IMR-90 (cell line): ENCODE data around the gene UGT1A4.

ENCODE experiments used
- CEBPB ChIP-seq: IDR thresholded peaks from 2 replicates; pipeline ENCODE4 v1.6.1; 2012; ENCODE audit warnings: low read depth, low read length, improper control_type of control experiment
- MAFK ChIP-seq: IDR thresholded peaks from 2 replicates; pipeline ENCODE4 v1.6.1; 2012; ENCODE audit warnings: low read depth, low read length, improper control_type of control experiment
- MXI1 ChIP-seq: IDR thresholded peaks from 2 replicates; pipeline ENCODE4 v1.6.1; 2012; ENCODE audit warnings: low read depth, mild to moderate bottlenecking, low read length, moderate library complexity, borderline replicate concordance
- POLR2A ChIP-seq: IDR thresholded peaks from 2 replicates; pipeline ENCODE4 v1.6.1; 2012; ENCODE audit warnings: mild to moderate bottlenecking, low read depth, low read length
- RAD21 ChIP-seq: IDR thresholded peaks from 2 replicates; pipeline ENCODE4 v1.6.1; 2012; ENCODE audit warnings: low read length, improper control_type of control experiment
- RFX5 ChIP-seq: IDR thresholded peaks from 2 replicates; pipeline ENCODE4 v1.8.0; 2012; ENCODE audit warnings: low read depth, mild to moderate bottlenecking, low read length, moderate library complexity
- SMC3 ChIP-seq: fragments of 150-350 bp; IDR thresholded peaks from 2 replicates; pipeline ENCODE4 v1.6.1; 2016; ENCODE audit warnings: low read depth, mild to moderate bottlenecking, antibody characterized with exemption, low read length, moderate library complexity
- TF ChIP-seq, protein P1 (sequence below): conservative IDR thresholded peaks from 2 replicates; pipeline ENCODE4 v1.5.1; 2012; ENCODE audit warnings: mild to moderate bottlenecking, low read depth, low read length, improper control_type of control experiment
- TF ChIP-seq, protein P2 (sequence below): fragments of 150-350 bp; IDR thresholded peaks from 2 replicates; pipeline ENCODE4 v1.6.1; 2017; ENCODE audit warnings: mild to moderate bottlenecking, antibody characterized with exemption, low read length, low read depth

DNA sequence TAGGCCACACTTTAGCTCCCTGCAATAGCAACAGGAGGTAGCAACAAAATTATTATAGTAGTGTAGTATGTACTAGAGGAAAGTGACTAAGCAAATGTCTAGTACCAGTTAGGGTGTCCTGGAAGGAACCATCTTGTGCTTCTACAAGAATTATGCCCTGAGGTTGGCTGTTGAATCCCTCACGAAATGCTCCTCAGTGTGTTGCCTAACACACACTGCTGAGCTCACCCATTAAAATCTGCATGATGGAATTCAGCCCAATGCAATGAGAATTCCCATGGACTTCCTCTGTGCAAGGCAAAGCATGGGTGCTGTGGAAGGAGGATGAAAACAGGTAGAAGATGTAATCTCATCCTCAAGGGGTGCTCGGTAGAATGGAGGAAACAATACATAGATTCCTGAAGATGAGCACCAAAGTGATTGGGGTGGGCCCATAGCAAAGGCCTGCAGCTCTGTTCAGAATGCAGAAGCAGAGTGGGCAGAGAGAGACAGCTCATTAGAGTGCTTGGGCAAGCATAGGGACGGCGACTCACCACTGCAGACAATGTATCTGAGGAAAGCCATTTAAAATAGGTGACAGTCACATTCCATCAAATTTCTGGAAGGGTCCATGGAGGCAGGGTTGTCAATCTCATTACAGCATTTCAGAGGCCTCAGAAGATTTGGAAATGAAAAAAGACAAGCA, 38.0 kb upstream of the UGT1A4 start:
- TF ChIP-seq, protein P1, sequence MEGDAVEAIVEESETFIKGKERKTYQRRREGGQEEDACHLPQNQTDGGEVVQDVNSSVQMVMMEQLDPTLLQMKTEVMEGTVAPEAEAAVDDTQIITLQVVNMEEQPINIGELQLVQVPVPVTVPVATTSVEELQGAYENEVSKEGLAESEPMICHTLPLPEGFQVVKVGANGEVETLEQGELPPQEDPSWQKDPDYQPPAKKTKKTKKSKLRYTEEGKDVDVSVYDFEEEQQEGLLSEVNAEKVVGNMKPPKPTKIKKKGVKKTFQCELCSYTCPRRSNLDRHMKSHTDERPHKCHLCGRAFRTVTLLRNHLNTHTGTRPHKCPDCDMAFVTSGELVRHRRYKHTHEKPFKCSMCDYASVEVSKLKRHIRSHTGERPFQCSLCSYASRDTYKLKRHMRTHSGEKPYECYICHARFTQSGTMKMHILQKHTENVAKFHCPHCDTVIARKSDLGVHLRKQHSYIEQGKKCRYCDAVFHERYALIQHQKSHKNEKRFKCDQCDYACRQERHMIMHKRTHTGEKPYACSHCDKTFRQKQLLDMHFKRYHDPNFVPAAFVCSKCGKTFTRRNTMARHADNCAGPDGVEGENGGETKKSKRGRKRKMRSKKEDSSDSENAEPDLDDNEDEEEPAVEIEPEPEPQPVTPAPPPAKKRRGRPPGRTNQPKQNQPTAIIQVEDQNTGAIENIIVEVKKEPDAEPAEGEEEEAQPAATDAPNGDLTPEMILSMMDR = no peak
- TF ChIP-seq RAD21 (no peak), RFX5 (no peak), POLR2A (no peak), MAFK (no peak), MXI1 (no peak), SMC3 (no peak), CEBPB (no peak)
- TF ChIP-seq, protein P2, sequence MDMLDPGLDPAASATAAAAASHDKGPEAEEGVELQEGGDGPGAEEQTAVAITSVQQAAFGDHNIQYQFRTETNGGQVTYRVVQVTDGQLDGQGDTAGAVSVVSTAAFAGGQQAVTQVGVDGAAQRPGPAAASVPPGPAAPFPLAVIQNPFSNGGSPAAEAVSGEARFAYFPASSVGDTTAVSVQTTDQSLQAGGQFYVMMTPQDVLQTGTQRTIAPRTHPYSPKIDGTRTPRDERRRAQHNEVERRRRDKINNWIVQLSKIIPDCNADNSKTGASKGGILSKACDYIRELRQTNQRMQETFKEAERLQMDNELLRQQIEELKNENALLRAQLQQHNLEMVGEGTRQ = no peak
